IMR-90 (cell line): ENCODE measurements around the gene PON1. TPM values are rescaled to one million over a fixed set of nuclear protein-coding genes. Genes with fewer than 3 reads are reported as not detected.

Experiments used
- ATAC-seq: fragments of 200-7000 bp; cut with Tn5 transposase; 2 replicates; pipeline ENCODE4 v1.9.1; 2020; ENCODE audit warnings: low read depth, mild to moderate bottlenecking, moderate library complexity
- BruUV-seq: library from RNA; stranded (reverse); fragments of 400-500 nt; replicated peaks from 2 replicates; lab custom pipeline; 2021; lab: Mats Ljungman, UMichigan
- CTCF ChIA-PET: fragments of 300-600 bp; formaldehyde crosslinking; extraction: SDS; loops from one replicate; lab custom pipeline; 2021; ENCODE audit warnings: antibody characterized with exemption; lab: Yijun Ruan, JAX
- POLR2A ChIA-PET: fragments of 300-600 bp; sonication (Branson Sonifier 250); formaldehyde crosslinking; loops from one replicate; lab custom pipeline; 2022; ENCODE audit warnings: antibody characterized with exemption; ENCODE audit not compliant: unreplicated experiment; lab: Charles Lee
- DNase-seq: peaks from one replicate; pipeline ENCODE4 v3.0.0; 2013
- H2AFZ ChIP-seq: replicated peaks from 2 replicates; pipeline ENCODE3; 2013; ENCODE audit warnings: low read length, mild to moderate bottlenecking; ENCODE audit not compliant: poor library complexity
- H2AK5ac ChIP-seq: 2 replicates; pipeline ENCODE4 v1.6.1; 2013; ENCODE audit warnings: low read depth, low read length, inconsistent platforms
- H2AK9ac ChIP-seq: replicated peaks from 2 replicates; pipeline ENCODE3; 2013; ENCODE audit warnings: mild to moderate bottlenecking, low read depth, low read length, moderate library complexity; ENCODE audit not compliant: poor library complexity
- H2BK120ac ChIP-seq: 2 replicates; pipeline ENCODE4 v1.6.1; 2013; ENCODE audit warnings: low read depth, low read length, inconsistent platforms
- H2BK15ac ChIP-seq: 3 replicates; pipeline ENCODE4 v1.6.1; 2013; ENCODE audit warnings: low read depth, low read length, inconsistent platforms
- H2BK20ac ChIP-seq: 2 replicates; pipeline ENCODE4 v1.6.1; 2013; ENCODE audit warnings: low read depth, mild to moderate bottlenecking, inconsistent platforms, low read length, moderate library complexity
- H2BK5ac ChIP-seq: 2 replicates; pipeline ENCODE4 v1.6.1; 2013; ENCODE audit warnings: mild to moderate bottlenecking, low read depth, low read length, inconsistent platforms; ENCODE audit not compliant: poor library complexity, severe bottlenecking
- H3K14ac ChIP-seq: replicated peaks from 2 replicates; pipeline ENCODE4 v1.6.1; 2013; ENCODE audit warnings: low read depth, low read length, inconsistent platforms
- H3K18ac ChIP-seq: 2 replicates; pipeline ENCODE4 v1.6.1; 2013; ENCODE audit warnings: low read depth, low read length, control low read depth
- H3K23ac ChIP-seq: 2 replicates; pipeline ENCODE4 v1.6.1; 2013; ENCODE audit warnings: low read depth, low read length, inconsistent platforms
- H3K27ac ChIP-seq: 2 replicates; pipeline ENCODE4 v1.5.1; 2013; ENCODE audit warnings: mild to moderate bottlenecking, control low read depth, low read length; ENCODE audit not compliant: insufficient read depth
- H3K27me3 ChIP-seq: 2 replicates; pipeline ENCODE4 v1.6.1; 2013; ENCODE audit warnings: low read length; ENCODE audit not compliant: control insufficient read depth, insufficient read depth
- H3K36me3 ChIP-seq: 2 replicates; pipeline ENCODE4 v1.6.1; 2013; ENCODE audit warnings: low read length, mixed read lengths; ENCODE audit not compliant: control insufficient read depth, insufficient read depth
- H3K4ac ChIP-seq: 2 replicates; pipeline ENCODE4 v1.6.1; 2013; ENCODE audit warnings: low read depth, low read length, inconsistent platforms
- H3K4me1 ChIP-seq: 2 replicates; pipeline ENCODE4 v1.6.1; 2013; ENCODE audit warnings: low read length, mixed read lengths; ENCODE audit not compliant: control insufficient read depth, insufficient read depth
- H3K4me2 ChIP-seq: 2 replicates; pipeline ENCODE4 v1.6.1; 2013; ENCODE audit warnings: low read depth, mild to moderate bottlenecking, control low read depth, low read length, moderate library complexity
- H3K4me3 ChIP-seq: 2 replicates; pipeline ENCODE4 v1.5.1; 2013; ENCODE audit warnings: low read depth, mild to moderate bottlenecking, control low read depth, low read length, moderate library complexity; ENCODE audit not compliant: insufficient read depth
- H3K56ac ChIP-seq: 2 replicates; pipeline ENCODE4 v1.6.1; 2013; ENCODE audit warnings: low read length, inconsistent platforms; ENCODE audit not compliant: insufficient read depth; ENCODE audit errors: extremely low read depth
- H3K79me1 ChIP-seq, 2 experiments: 2 replicates each; pipeline ENCODE4 v1.6.1; 2013; ENCODE audit warnings: low read length in 2 of 2, inconsistent platforms in 1 of 2, low read depth in 1 of 2
- H3K9ac ChIP-seq: 2 replicates; pipeline ENCODE4 v1.6.1; 2013; ENCODE audit warnings: low read depth, low read length, control low read depth
- H3K9me1 ChIP-seq: 2 replicates; pipeline ENCODE4 v1.6.1; 2013; ENCODE audit warnings: low read length, inconsistent platforms; ENCODE audit not compliant: insufficient read depth
- H3K9me3 ChIP-seq: 2 replicates; pipeline ENCODE4 v1.6.1; 2013; ENCODE audit warnings: low read length; ENCODE audit not compliant: control insufficient read depth, insufficient read depth
- H4K20me1 ChIP-seq: 2 replicates; pipeline ENCODE4 v1.6.1; 2013; ENCODE audit warnings: low read length, inconsistent platforms; ENCODE audit not compliant: insufficient read depth
- H4K5ac ChIP-seq: 2 replicates; pipeline ENCODE4 v1.6.1; 2013; ENCODE audit warnings: mild to moderate bottlenecking, low read depth, low read length, control low read depth
- H4K8ac ChIP-seq, 2 experiments: 2 replicates each; pipeline ENCODE4 v1.6.1; 2013; ENCODE audit warnings: low read depth in 2 of 2, low read length in 2 of 2, control low read depth in 1 of 2, inconsistent platforms in 1 of 2
- H4K91ac ChIP-seq: 2 replicates; pipeline ENCODE4 v1.6.1; 2013; ENCODE audit warnings: low read depth, low read length, inconsistent platforms; ENCODE audit not compliant: insufficient read depth
- BHLHE40 ChIP-seq: fragments of 150-350 bp; IDR thresholded peaks from 2 replicates; pipeline ENCODE4 v1.6.1; 2016; ENCODE audit warnings: mild to moderate bottlenecking, low read depth, low read length
- CEBPB ChIP-seq: IDR thresholded peaks from 2 replicates; pipeline ENCODE4 v1.6.1; 2012; ENCODE audit warnings: low read depth, low read length, improper control_type of control experiment
- CHD1 ChIP-seq: IDR thresholded peaks from 2 replicates; pipeline ENCODE4 v1.6.1; 2012; ENCODE audit warnings: low read depth, low read length, improper control_type of control experiment
- CTCF ChIP-seq: conservative IDR thresholded peaks from 2 replicates; pipeline ENCODE4 v1.5.1; 2012; ENCODE audit warnings: mild to moderate bottlenecking, low read depth, low read length, improper control_type of control experiment
- ELK1 ChIP-seq: fragments of 150-350 bp; IDR thresholded peaks from 2 replicates; pipeline ENCODE4 v1.6.1; 2016; ENCODE audit warnings: low read depth, mild to moderate bottlenecking, low read length, moderate library complexity, borderline replicate concordance
- FOS ChIP-seq: fragments of 150-350 bp; IDR thresholded peaks from 2 replicates; pipeline ENCODE4 v1.6.1; 2016; ENCODE audit warnings: low read depth, low read length
- MAFK ChIP-seq: IDR thresholded peaks from 2 replicates; pipeline ENCODE4 v1.6.1; 2012; ENCODE audit warnings: low read depth, low read length, improper control_type of control experiment
- MAZ ChIP-seq: IDR thresholded peaks from 2 replicates; pipeline ENCODE4 v1.6.1; 2012; ENCODE audit warnings: low read depth, mild to moderate bottlenecking, low read length, improper control_type of control experiment, moderate library complexity, borderline replicate concordance
- MXI1 ChIP-seq: IDR thresholded peaks from 2 replicates; pipeline ENCODE4 v1.6.1; 2012; ENCODE audit warnings: low read depth, mild to moderate bottlenecking, low read length, moderate library complexity, borderline replicate concordance
- NFE2L2 ChIP-seq: fragments of 150-350 bp; IDR thresholded peaks from 2 replicates; pipeline ENCODE4 v1.6.1; 2016; ENCODE audit warnings: low read depth, mild to moderate bottlenecking, low read length
- POLR2A ChIP-seq: IDR thresholded peaks from 2 replicates; pipeline ENCODE4 v1.6.1; 2012; ENCODE audit warnings: mild to moderate bottlenecking, low read depth, low read length
- RAD21 ChIP-seq: IDR thresholded peaks from 2 replicates; pipeline ENCODE4 v1.6.1; 2012; ENCODE audit warnings: low read length, improper control_type of control experiment
- RCOR1 ChIP-seq: IDR thresholded peaks from 2 replicates; pipeline ENCODE4 v1.6.1; 2012; ENCODE audit warnings: mild to moderate bottlenecking, low read length, improper control_type of control experiment; ENCODE audit not compliant: insufficient replicate concordance
- RFX5 ChIP-seq: IDR thresholded peaks from 2 replicates; pipeline ENCODE4 v1.8.0; 2012; ENCODE audit warnings: low read depth, mild to moderate bottlenecking, low read length, moderate library complexity
- SMC3 ChIP-seq: fragments of 150-350 bp; IDR thresholded peaks from 2 replicates; pipeline ENCODE4 v1.6.1; 2016; ENCODE audit warnings: low read depth, mild to moderate bottlenecking, antibody characterized with exemption, low read length, moderate library complexity
- USF2 ChIP-seq: fragments of 150-350 bp; IDR thresholded peaks from 2 replicates; pipeline ENCODE4 v1.6.1; 2017; ENCODE audit warnings: mild to moderate bottlenecking, antibody characterized with exemption, low read length, low read depth
- WGBS, 2 experiments: methylation state at CpG; one replicate each; pipeline versions ENCODE4 v1.1.5 to v1.1.7; 2013; ENCODE audit warnings: missing lambda C conversion rate in 2 of 2; ENCODE audit not compliant: insufficient read length in 1 of 2; ENCODE audit errors: extremely low coverage in 2 of 2; 5-methylcytosine and 5-hydroxymethylcytosine counted together
- dilution Hi-C: fragments of 300-500 bp; cut with HindIII; formaldehyde crosslinking; loops from one replicate; pipeline ENCODE4 v1.14.3; 2018; ENCODE audit warnings: low sequenced_read_pairs; ENCODE audit not compliant: unreplicated experiment
- in situ Hi-C: fragments of 300-500 bp; cut with MboI; formaldehyde crosslinking; loops from 3 replicates; pipeline ENCODE4 v1.14.3; 2019; ENCODE audit warnings: low sequenced_read_pairs, inconsistent platforms, mixed read lengths
- intact Hi-C: fragments of 100-400 bp; cut with micrococcal nuclease; formaldehyde crosslinking; loops from 2 replicates; pipeline ENCODE4 v1.10.0; 2022
- polyA plus RNA-seq, 3 experiments: library from polyadenylated mRNA; depleted of rRNA; stranded (reverse); fragments of >200 nt; gene quantifications; 2 replicates each; pipeline ENCODE4 v1.2.3, GENCODE V29; 2012; ENCODE audit warnings: low replicate concordance in 1 of 3
- total RNA-seq: library from RNA; depleted of rRNA; stranded (reverse); fragments of >200 nt; gene quantifications from 2 replicates; pipeline ENCODE4 v1.2.3, GENCODE V29; 2012

The PON1 gene
- total and polyA plus RNA-seq, 2 of the 4 experiments (the other 2 are of a cell fraction) = not detected

- no peak overlapping the region for H3K18ac ChIP-seq
- in situ Hi-C loops (no loop called here), dilution Hi-C loops (no loop called here), intact Hi-C loops (no loop called here)
- H2AK9ac ChIP-seq = no peak overlapping the region
- H3K9me1 ChIP-seq = no peaks in the 10 kb centered on the region
- no peak overlapping the region for H4K8ac ChIP-seq
- BruUV-seq = no TSS peak
- no peak overlapping the region for H3K9ac ChIP-seq
- no peak overlapping the region for H2BK120ac ChIP-seq
- no peak overlapping the region for H3K4me2 ChIP-seq
- H2AFZ ChIP-seq = no peak overlapping the region
- H3K4me3 ChIP-seq = no peak overlapping the region
- no peaks in the 10 kb centered on the region for H4K20me1 ChIP-seq
- H3K56ac ChIP-seq = no peak overlapping the region
- no peak for TF ChIP-seq NFE2L2
- TF ChIP-seq USF2 = no peak
- TF ChIP-seq RFX5 = no peak
- TF ChIP-seq CHD1 = no peak
- no peak for TF ChIP-seq RCOR1
- no peak for TF ChIP-seq MAZ
- TF ChIP-seq SMC3 = no peak
- TF ChIP-seq MXI1 = no peak
- TF ChIP-seq CTCF = no peak
- TF ChIP-seq FOS = no peak
- TF ChIP-seq BHLHE40 = no peak
- no peak for TF ChIP-seq CEBPB
- no peak for TF ChIP-seq ELK1
- TF ChIP-seq POLR2A = no peak
- no peak for TF ChIP-seq RAD21
- TF ChIP-seq MAFK = no peak
- H3K4me1 ChIP-seq = no peaks in the 10 kb centered on the region
- H3K36me3 ChIP-seq = no peaks in the 10 kb centered on the region
- H2AK5ac ChIP-seq = no peak overlapping the region
- 0 out of 2 replicates have a peak, but pooled peaks cover 2% of the 10 kb centered on the region for H3K27me3 ChIP-seq
- no peak overlapping the region for H2BK15ac ChIP-seq
- H3K4ac ChIP-seq = no peak overlapping the region
- no peaks in the 10 kb centered on the region for H3K79me1 ChIP-seq
- WGBS, 2 experiments = no CpG with 5 or more reads among the region's 2 CpGs
- H3K27ac ChIP-seq = no peak overlapping the region
- H3K14ac ChIP-seq = no peak overlapping the region
- no peak for ATAC-seq
- H3K9me3 ChIP-seq = no peaks in the 10 kb centered on the region
- ChIA-PET CTCF (no interaction called here), POLR2A (no interaction called here)
- H4K91ac ChIP-seq = no peak overlapping the region
- no peak overlapping the region for H4K5ac ChIP-seq
- H2BK20ac ChIP-seq = no peak overlapping the region
- no peak overlapping the region for H3K23ac ChIP-seq
- DNase-seq = no peak
- no peak overlapping the region for H2BK5ac ChIP-seq
These were observed 48.2 kb downstream of the PON1 start for GRCh38 chr7:95276114-95276513.
